TTC549 (cell line): ENCODE measurements around the gene CFAP119.
"Not testable (repeated sequence)": the region's sequence is repeated elsewhere in the genome, so short reads cannot be mapped to it uniquely, and the experiment has no call there.

ENCODE experiments used
- FAIRE-seq: peaks from 2 replicates; lab custom pipeline; 2012; peaks lifted over from hg19 to GRCh38; lab: Jason Lieb, UNC

CFAP119 gene

GRCh38 chr16:30761928-30762902 is at the start of gene CFAP119, which contains the start of gene RNF40:
Gene CFAP119, minus strand, starts transcription at chr16:30762062. Its CDS starts 314 bp downstream, at chr16:30761748.
Gene RNF40, plus strand, starts transcription at chr16:30762322. Its CDS starts 224 bp downstream, at chr16:30762546.
- FAIRE-seq = peak; percentile 96

- FAIRE-seq = not testable (repeated sequence)
These were observed 47.8 kb upstream of the CFAP119 start for GRCh38 chr16:30809675-30810074.

DNA sequence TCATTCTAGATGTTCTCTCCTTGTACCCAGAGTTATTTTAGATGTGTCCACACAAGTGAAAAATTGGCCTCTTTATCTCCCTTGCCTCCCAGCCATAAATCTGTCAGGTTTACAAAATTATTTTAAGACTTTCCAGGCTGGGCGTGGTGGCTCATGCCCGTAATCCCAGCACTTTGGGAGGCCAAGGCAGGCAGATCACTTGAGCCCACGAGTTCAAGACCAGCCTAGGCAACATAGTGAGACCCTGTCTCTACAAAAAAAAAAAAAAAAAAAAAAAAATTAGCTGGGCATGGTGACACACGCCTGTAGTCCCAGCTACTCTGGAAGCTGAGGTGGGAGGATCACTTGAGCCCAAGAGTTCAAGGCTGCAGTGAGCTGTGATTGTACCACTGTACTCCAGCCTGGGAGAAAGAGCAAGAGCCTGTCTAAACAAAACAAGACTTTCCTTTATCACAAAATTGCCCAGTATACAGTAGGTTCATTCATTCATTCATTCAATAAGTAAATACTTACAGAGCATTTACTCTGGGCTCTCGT is 47.1 kb upstream of the CFAP119 start:
- FAIRE-seq = not testable (repeated sequence)

DNA sequence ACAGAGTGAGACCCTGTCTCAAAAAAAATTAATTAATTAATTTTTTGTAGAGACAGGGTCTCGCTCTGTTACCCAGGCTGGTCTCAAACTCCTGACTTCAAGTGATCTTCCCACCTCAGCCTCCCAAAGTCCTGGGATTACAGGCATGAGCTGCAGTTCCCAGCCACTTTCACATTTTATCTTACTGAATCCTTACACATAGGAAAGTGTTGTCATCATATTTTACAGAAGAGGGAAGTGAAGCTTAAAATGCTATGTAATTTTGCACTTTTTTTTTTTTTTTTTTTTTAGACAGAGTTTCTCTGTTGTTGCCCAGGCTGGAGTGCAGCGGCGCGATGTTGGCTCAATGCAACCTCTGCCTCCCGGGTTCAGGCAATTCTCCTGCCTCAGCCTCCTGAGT is 46.3 kb upstream of the CFAP119 start:
- no peak for FAIRE-seq

- FAIRE-seq = no peak
These were observed 43.7 kb upstream of the CFAP119 start for GRCh38 chr16:30805370-30806169.

- no peak for FAIRE-seq
These were observed 43.2 kb upstream of the CFAP119 start for GRCh38 chr16:30805056-30805369.

- FAIRE-seq = no peak
These were observed 41.1 kb upstream of the CFAP119 start for GRCh38 chr16:30802936-30803335.

DNA sequence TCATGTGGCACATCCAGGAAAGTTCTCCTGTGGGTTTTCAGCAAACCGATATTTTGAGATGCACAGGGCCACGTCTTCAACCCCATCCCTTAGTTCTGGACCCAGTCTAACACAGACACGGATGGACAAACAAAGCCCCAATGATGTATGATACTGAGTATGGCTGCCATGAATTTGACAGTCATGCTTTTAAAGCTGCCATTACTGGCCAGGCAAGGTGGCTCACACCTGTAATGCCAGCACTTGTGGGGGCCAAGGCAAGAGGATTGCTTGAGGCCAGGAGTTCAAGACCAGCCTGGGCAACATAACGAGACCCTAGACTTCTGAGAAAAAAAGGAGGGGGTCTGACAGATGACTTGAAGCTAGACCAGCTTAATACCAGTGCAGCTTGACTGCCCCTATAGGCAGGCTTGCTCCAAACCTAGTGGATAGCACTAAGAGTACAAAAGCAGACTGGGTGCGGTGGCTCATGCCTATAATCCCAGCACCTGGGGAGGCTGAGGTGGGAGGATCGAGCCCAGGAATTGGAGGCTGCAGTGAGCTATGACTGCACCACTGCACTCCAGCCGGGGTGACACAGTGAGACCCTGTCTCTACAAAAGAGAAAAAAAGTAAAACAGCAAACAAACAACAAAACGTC is 35.9 kb upstream of the CFAP119 start:
- no peak for FAIRE-seq

DNA sequence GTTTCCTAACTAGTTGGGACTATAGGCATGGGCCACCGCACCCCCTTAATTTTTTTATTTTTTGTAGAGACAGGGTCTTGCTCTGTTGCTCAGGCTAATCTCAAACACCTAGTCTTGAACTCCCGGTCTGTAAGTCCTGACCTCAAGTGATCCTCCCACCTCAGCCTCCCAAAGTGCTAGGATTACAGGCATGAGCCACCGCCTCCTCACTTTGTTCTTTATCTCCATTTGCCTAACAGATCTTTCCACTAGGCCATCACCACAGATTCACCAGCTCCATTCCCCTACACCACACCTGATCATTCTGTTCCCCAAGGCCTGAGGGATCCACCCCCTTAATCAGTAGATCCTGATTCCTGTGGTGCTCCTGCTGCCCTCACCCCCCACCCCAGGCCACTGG is 32.8 kb upstream of the CFAP119 start:
- FAIRE-seq = no peak

DNA sequence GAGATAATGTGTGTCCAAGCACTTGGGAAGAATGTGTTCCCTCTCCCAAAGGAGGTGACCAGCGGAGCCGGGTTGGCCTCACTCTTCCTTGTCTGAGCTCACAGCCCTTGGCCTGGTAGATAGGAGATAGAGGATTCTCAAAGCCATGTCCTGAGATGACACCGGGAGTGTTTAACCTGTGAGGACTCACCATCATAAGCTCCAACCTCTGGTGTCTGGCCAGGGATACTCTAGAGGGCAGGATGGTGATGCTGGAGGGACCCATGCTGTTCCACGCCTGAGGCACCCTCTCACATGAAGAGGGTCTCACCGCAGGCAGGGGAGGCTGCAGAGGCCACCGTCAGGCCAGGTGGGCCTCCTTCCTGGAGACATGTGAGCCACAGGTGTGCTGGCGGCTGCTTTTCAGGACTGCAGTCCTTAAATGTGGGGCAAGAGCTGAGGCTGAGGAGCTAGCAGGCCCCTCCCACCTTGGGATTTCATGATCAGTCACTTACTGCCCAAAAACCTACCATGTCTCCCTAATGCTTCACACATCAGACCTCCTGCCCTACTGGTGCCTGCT is 31.7 kb upstream of the CFAP119 start:
- no peak for FAIRE-seq

GRCh38 chr16:30787613-30788378 is 25.9 kb upstream of the CFAP119 start:
- FAIRE-seq = no peak

GRCh38 chr16:30786936-30787612 is 25.2 kb upstream of the CFAP119 start, which contains the start of gene ZNF629:
Gene ZNF629, minus strand, starts transcription at chr16:30787205. Its CDS starts 2,723 bp downstream, at chr16:30784482.
- no peak for FAIRE-seq

- FAIRE-seq = no peak
These were observed 24.5 kb upstream of the CFAP119 start for GRCh38 chr16:30786115-30786935.

GRCh38 chr16:30785126-30786106 is 23.6 kb upstream of the CFAP119 start:
- no peak for FAIRE-seq

- FAIRE-seq = no peak
These were observed 22.4 kb upstream of the CFAP119 start for GRCh38 chr16:30784215-30784614.

DNA sequence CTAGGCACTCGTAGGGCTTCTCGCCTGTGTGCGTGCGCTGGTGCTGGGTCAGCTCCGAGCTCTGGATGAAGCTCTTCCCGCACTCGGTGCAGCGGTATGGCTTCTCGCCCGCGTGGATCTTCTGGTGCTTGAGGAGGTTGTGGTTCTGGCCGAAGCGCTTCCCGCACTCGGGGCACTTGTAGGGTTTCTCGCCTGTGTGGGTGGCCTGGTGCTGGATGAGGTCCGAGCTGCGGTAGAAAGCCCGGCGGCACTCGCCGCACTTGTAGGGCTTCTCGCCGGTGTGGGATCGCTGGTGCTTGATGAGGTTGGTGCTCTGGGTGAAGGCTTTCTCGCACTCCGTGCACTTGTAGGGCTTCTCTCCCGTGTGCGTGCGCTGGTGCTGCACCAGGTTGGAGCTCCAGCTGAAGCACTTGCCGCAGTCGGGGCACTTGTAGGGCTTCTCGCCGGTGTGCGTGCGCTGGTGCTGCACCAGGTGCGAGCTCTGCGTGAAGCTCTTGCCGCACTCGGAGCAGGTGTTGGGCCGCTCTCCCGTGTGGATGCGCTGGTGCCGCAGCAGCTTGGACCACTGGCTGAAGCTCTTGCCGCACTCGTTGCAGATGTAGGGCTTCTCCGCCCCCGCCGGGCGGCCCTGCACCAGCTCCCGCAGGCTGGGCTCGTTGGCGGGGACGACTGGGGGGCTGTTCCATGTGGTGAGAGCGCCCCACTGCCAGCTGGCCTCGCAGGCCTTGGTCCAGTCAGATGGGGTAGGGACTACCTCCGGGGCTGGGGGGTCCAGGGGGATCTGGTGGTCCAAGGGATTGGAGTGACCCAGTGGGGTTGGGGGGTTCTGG is 21.6 kb upstream of the CFAP119 start:
- no peak for FAIRE-seq

GRCh38 chr16:30782486-30783279 is 20.8 kb upstream of the CFAP119 start:
- no peak for FAIRE-seq
